GM11168 (cell line): ENCODE data around the gene CGA.

ENCODE experiments used
- in situ Hi-C: fragments of 300-500 bp; cut with MboI; formaldehyde crosslinking; loops from one replicate; pipeline ENCODE4 v1.12.0; 2022; ENCODE audit warnings: low sequenced_read_pairs; ENCODE audit not compliant: unreplicated experiment

Gene CGA

DNA sequence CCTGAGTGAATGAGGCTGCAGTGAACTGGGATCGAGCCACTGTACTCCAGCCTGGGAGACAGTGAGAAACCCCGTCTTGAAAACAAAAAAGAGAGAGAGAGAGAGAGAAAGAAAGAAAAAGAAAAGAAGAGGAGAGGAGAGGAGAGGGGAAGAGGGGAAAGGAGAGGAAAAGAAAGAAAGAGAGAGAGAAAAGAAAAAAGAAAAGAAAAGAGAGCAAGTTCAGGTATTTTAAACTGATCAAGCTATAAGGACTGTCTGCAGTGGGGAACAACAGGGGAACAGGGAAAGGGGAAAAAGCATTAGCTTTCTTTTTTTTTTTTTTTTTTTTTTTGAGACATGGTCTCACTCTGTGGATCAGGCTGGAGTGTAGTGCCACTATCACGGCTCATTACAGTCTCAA lies 2.5 kb downstream of the CGA start:
- in situ Hi-C loops: no loop called here

DNA sequence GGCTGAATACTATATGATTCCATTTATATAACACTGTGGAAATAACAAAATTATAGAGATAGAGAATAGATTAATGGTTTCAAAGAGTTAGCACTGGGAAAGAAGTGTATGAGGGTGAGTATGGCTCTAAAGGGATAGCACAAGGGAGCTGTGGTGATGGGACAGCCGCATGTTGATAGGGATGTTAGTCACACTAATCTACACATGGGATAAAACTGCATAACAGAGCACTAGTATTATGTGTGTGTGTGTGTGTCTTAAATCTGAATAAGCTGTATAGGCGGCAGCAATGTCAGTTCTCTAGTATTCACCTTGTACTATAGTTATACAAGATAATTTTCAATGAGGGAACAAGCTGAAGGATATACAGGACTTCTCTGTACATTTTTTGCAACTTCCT lies 5.8 kb downstream of the CGA start:
- in situ Hi-C loops: no loop called here

DNA sequence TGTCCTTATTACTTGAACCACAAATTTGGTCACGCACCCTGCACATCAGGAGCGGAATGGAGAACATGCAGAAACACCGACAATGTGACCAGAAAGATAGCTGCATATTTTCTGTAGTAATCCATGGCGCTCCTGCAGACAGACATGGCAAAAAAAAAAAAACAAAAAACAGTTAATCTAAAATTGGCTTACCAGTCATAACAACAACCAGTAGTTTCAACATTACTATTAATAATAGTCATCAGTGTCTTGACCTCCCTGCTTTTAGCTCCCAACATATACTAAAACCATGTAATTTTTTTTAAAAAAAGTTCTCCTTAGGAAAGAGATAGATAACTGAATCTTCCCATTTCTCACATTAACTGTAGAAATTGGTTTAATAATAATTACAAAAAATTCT lies 6.8 kb downstream of the CGA start:
- in situ Hi-C loops: no loop called here

DNA sequence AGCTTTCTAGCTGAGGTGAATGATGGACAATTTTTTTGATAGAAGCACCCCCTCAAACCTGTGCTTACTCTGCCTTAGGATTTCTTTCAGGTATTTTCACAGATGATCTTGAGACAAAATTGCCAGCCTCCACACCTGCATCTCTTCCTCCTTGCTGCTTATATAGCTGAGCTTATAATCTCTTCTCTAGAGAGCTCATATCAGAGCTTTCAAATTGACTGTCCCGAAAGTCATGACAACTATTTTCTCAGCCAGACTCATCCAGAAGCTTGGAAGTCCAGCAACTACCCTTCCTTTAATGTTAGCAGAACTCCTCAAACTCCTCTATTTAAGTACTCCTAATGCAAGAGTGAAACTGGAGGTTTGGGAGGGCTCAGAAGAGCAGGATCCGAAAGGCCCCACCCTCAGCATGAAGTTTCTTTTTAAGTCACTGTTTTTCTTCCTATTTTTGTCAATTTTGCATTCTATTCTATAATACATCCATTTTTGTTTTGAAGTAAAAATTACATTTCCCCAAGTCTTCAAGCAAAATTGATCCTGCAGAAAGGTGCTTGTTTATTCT lies 12.7 kb downstream of the CGA start:
- in situ Hi-C loops: no loop called here

DNA sequence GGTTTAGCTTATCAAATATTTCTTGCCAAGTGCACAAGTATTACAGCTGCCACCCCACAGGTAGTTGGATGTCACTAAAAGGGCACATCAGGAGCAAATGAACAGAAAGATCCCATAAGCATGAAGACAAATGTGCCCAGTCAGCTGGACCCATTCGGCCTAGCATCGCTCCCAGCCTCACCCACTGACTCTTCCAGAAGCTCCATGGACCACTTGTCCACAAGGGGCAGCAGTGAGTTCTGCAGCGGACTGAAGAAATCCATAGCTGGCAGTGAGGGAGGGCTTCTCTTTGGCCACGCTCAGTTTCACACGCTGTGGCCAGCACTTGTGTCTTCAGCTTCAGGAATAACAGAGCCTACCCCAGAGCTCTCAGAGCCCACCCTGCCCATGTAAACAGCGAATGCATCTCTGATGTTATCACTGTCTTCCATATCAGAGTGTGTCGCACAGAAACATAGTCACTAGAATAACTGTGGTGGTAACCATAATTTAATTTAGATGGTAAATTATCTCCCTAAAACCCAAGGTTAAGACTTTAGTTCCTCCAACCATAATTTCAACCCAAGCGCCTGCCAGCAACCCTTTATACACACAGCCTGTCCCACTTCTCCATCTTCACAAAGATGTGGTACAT lies 15.8 kb downstream of the CGA start:
- in situ Hi-C loops: no loop called here

DNA sequence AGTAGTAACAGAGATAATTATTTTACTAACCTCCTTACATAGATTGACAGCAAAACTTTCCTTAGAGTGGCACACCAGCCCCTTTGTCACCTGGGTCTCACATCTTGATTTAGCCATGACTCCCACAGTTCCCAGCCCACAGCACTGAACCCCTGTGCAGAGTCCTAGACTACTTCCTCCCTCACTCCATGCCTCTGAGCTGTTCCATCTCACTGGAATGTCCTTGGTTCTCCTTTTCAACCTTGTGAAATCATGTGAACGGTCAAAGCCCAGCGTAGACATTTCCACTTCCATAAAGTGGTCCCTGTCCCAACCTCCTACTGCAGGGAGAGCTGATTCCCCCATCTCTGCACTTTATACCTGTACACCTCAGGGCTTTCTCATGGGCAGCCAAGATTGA lies 19.7 kb downstream of the CGA start:
- in situ Hi-C loops: no loop called here

DNA sequence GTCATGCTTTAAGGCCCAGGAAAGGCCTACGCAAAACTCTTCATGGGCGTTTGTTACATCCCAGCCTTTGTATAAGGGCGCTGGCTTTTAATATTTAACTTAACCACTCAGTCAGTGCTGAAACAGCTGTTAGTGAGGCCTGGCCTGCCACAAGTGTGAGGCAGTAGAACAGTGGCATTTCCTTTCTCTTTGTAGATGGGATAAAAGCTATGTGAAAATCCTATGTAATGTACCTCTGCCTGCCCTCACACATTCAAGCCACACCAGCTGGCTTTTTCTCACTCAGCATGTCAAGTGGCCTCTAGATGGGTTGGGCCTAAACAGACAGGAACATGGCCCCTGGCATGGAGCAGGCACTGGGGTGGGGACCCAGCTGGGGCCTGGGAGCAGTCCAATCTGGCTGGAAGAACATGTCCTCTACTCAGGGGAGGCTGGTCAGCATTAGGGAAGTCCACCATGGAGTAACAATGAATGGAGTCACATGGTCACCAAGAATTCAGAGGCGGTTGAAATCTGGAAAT lies 20.7 kb downstream of the CGA start:
- in situ Hi-C loops: no loop called here

DNA sequence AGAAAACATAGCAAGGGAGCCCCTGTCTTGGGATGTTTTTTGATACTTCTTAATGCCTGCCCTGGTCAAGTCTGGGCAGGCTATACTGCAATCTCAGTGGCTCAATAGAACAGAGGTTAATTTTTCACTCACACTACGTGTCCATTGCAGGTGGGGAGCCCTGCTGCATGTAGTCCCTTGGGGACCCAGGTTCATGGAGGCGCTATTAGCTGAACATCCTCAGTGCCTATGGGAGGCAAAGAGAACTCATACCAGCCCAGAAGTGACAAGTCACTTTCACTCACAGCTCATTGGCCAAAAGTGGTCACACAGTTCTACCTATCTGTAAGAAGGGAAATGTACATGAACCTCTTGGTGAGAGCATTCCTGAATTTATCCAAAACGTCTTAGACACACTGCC lies 23.2 kb downstream of the CGA start:
- in situ Hi-C loops: no loop called here

DNA sequence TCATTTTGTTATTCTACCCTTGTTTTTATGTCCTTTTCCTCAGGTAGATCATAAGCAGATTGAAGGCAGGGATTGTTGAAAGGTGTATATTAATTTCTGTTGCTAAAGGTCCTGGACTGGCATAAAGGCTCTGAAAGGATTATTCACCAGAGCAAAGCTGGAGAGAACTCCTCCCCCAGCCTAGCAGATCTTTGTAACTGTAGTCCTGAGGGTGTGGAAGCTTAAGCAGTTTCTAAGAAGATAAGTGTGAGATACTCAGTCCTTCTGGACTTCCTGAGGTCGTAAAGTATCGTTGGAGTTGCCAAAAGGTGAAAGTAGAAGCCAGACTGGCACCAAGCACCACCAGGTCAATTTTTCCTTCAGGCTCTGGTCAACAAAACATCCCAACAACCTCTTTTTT lies 24.2 kb downstream of the CGA start:
- in situ Hi-C loops: no loop called here

DNA sequence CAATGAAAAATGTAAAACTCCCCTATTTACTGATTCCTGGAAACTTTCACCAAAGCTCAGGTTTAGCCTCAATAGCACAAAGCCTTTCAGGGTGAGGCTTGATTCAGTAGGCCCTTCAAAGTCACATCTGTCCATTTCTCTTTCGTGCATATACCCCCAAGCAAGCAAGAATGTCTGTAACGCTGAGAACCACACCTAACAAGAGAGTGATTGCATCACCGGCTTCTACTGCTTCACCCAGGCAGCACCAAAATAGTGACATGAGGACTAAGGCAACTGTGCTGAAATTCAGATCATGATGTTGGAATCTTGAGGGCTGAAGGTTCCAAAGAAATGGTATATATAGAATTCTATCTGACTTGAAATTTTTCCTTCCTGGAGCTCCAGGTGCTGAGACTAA lies 26.1 kb downstream of the CGA start:
- in situ Hi-C loops: no loop called here

DNA sequence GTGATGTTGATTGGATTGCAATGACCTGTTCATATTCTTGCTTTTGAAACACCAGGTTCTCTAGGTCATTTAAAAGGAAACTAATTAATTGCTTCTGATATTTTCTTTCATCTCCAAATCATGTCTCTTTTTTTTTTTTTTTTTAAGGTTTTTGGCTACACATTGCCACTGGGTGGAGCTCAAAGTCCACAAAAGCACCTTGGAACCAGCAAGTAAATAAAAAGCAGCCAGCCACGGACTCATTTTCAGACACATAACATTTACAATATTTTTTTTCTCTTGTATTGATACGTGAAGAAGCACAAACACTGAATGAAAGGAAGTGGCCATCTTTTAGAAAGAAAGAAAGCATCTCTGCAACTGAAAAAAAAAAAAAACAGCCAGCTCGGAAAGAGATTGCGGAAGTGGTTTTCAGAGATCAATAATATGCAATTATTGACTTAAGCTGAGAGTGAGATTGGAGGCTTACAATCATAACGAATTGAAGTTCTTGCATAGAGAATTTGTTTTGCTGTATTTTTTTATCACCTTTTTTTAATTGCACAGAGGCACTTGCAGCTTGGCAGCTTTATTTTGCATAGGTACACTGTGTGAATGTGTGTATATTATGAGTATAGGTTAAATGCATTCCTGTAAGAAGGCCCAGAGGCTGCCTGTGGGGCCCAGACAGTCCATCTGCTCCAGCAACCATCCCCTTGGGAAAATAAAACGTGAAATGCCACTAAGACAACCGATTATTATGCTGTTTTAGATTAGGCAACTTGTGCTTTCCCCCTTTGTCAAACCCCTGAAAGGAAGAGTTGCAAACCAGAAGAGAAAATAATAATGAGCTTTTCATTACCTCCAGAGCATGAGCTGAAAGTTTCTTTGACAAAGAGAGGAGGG lies 28.2 kb downstream of the CGA start:
- in situ Hi-C loops: no loop called here

DNA sequence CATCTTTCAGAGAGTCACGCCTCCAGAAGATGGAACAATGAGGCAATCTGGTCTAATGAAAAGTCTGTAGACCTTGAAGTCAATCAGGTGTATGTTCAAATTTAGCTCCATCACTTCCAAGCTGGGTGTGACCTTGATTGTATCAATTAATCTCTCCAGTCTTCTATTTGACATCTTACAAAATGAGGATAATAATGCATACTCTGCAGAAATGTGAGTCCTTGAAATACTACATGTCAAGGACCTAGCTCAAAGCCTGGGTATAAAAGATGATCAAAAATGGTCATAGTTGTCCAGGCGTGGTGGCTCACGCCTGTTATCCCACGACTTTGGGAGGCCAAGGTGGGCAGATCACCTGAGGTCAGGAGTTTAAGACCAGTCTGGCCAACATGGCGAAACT lies 29.8 kb downstream of the CGA start:
- in situ Hi-C loops: no loop called here

DNA sequence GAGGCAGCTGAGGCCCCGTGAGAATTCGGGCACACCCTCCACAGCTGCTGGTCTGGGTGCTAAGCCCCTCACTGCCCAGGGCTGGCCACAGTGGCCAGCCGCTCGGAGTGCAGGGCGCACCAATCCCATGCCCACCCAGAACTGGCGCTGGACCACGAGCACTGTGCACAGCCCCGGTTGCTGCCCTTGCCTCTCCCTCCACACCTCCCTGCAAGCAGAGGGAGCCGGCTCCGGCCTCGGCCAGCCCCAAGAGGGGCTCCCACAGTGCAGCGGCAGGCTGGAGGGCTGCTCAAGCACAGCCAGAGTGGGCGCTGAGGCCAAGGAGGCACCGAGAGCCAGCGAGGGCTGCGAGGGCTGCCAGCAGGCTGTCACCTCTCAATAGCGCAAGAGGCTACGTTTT lies 35.0 kb downstream of the CGA start:
- in situ Hi-C loops: no loop called here

DNA sequence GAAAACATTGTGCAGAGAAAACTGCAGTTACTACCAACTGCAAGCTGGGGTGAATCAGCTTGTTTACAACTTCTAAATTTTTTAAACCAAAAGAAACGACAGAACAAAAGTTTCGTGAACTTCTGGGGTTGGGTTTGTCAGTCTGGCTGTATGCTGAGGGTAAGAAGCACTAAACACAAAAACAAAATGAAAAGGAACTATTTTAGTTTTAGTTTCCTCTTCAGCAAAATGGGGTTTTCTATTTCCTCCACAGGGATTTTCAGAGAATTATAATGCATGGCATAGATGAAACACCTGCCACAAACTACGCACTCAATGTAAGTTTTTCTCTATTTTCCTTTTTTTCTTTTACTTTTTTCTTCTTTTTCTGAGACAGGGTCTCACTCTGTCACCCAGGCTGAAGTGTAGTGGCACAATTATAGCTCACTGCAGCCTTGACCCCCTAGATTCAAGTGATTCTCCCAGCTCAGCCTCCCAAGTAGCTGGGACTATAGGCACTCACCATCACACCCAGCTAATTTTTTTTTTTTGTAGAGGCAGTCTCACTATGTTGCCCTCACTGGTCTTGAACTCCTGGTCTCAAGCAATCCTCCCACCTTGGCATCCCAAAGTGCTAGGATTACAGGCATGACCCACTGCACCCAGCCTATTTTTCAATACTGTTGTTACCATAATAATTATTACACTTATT lies 40.6 kb downstream of the CGA start:
- in situ Hi-C loops: no loop called here

DNA sequence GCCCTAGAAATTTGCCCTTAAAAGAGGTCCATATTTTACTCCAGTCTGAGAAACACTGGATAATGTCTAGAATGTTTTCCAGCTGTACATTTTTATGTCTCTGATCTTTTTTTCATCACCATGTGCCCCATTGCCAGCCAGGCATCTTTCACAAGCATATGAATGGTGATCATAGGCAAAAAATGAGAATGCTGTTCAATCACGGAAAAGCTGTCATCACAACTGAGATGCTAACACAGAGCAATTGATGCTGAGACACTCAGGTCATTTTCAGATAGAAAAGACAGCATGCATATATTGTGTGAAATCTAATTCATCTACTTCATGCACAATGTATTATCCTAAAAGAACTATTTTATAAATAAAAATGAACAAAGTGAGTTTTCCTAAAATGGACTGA lies 41.6 kb downstream of the CGA start:
- in situ Hi-C loops: no loop called here

DNA sequence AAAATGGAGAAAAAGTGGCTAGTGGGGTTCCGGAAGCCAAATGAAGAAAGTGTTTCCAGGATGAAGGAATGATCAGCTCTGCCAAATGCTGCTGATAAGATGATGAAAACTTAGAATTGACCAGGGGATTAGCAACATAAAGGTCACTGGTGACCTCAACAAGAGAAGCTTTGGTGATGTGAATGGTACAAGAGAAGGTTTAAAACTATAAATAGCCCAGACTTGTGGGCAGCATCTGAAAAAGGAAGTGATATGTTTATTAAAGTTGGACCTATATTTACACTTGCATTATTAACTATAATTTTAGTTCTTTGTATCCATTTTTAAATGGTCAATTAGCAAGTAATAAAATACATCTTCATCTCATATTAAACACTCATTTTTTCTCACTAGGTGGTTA lies 45.1 kb downstream of the CGA start:
- in situ Hi-C loops: no loop called here

DNA sequence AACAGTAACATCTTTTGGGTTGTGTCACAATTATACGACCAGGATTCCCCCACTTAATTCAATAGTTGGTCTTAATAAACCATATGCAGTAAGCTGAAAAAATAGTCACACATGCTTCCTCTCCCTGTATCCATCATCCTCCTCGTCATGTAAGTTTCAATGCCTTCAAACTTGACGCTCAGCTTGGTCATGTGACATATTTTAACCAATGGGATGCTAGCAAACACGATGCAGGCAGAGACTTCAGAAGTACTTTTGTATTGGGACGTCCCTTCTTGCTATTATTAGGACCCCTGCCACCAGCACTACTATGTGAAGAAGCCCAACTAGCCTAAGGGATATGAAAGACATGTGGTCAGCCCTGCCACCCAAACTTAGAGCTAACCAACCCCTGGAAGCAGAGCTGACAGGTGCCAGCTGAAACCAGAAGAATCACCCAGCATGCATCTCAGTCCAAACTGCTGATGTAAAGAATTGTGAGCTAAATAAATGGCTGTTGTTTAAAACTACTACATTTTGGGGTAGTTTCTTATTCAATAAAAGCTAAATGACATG lies 49.3 kb downstream of the CGA start:
- in situ Hi-C loops: no loop called here

DNA sequence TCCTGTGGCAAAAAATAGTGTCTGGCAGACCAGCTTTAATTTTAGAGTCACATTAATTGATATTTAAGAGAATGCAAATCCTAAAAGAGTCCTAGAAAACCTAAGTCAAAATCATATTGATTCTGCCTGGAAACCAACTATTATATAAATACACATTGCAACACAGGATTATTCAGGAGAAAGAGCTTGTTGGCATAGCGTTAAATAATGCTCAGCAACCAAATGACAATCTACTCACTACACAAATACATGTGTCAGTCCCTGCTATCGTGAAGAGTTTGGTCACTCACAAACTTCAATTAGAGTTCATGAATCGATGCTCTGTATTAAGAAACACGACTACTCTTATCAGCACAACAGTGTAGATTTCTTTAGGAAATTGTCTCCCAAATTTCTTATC lies 54.2 kb downstream of the CGA start:
- in situ Hi-C loops: no loop called here
